NB4 (cell line): ENCODE data around the gene LHX4.

Source experiments
- DNase-seq: peaks from one replicate; pipeline ENCODE4 v3.0.0; 2010; ENCODE audit warnings: low read depth
- H3K4me3 ChIP-seq: one replicate; pipeline ENCODE4 v1.5.1; 2011; ENCODE audit warnings: mild to moderate bottlenecking, low read depth, low read length, moderate library complexity
- CTCF ChIP-seq: IDR thresholded peaks from one replicate; pipeline ENCODE4 v1.5.1; 2012; ENCODE audit warnings: low read depth, low read length
- MAX ChIP-seq: IDR thresholded peaks from 2 replicates; pipeline ENCODE4 v1.6.1; 2011; ENCODE audit warnings: low read depth, low read length
- MYC ChIP-seq: IDR thresholded peaks from 2 replicates; pipeline ENCODE4 v1.6.1; 2011; ENCODE audit warnings: low read depth, low read length
- POLR2A ChIP-seq: IDR thresholded peaks from 2 replicates; pipeline ENCODE4 v1.6.1; 2011; ENCODE audit warnings: mild to moderate bottlenecking; ENCODE audit not compliant: insufficient read length; ENCODE audit errors: extremely low read depth

LHX4 gene

GRCh38 chr1:180309338-180309737 is 79.3 kb downstream of the LHX4 start:
- H3K4me3 ChIP-seq: no peak overlapping the region
- no peak for DNase-seq
- TF ChIP-seq MAX: no peak
- no peak for TF ChIP-seq POLR2A
- no peak for TF ChIP-seq CTCF
- TF ChIP-seq MYC: no peak

GRCh38 chr1:180310095-180310494 is 80.0 kb downstream of the LHX4 start:
- no peak overlapping the region for H3K4me3 ChIP-seq
- no peak for TF ChIP-seq POLR2A
- no peak for TF ChIP-seq MYC
- no peak for TF ChIP-seq CTCF
- no peak for TF ChIP-seq MAX
- peak; percentile 46 for DNase-seq

- DNase-seq: no peak
- TF ChIP-seq POLR2A (no peak), CTCF (no peak), MYC (no peak), MAX (no peak)
- no peak overlapping the region for H3K4me3 ChIP-seq
These were observed 81.1 kb downstream of the LHX4 start for GRCh38 chr1:180311011-180311730.

GRCh38 chr1:180312926-180313325 is 82.9 kb downstream of the LHX4 start:
- no peak for DNase-seq
- no peak overlapping the region for H3K4me3 ChIP-seq
- TF ChIP-seq MAX (no peak), CTCF (no peak), POLR2A (no peak), MYC (no peak)

GRCh38 chr1:180327089-180327488 is 97.0 kb downstream of the LHX4 start:
- no peak for DNase-seq
- H3K4me3 ChIP-seq: no peak overlapping the region
- TF ChIP-seq MYC (no peak), MAX (no peak), CTCF (no peak)
